Stimulated activated CD4-positive, alpha-beta T cell treated with anti-CD3 and anti-CD28 coated beads, Interleukin-1b, Interleukin-23, amount 100 ng/mL, for 48 hours (primary cell): ENCODE results near the gene GID8.

Experiments used
- DNase-seq: peaks from one replicate; pipeline ENCODE4 v3.0.0-alpha.2; 2020

Gene GID8

GRCh38 chr20:62944746-62945145 is 6.8 kb downstream of the GID8 start:
- no peak for DNase-seq

- DNase-seq = no peak
These were observed 7.9 kb downstream of the GID8 start for GRCh38 chr20:62945771-62946339.

DNA sequence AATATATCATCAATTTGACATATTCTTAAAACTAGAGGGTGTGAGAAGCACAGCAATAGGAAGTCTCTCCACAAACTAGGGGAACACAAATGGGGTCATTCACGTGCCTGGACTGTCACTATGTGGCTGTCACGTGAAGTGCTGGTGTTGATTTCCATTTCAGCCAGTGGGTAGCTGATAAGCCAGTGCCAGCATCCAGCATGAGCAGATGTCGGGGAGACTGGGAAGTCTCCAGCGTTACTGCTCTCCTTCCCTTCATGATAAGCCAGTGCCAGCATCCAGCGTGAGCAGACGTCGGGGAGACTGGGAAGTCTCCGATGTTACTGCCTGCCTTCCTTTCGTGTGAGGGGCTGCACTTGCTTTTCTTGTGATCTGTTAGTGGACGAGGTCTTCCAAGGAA is 9.0 kb downstream of the GID8 start:
- no peak for DNase-seq

GRCh38 chr20:62947532-62948300 is 9.8 kb downstream of the GID8 start:
- no peak for DNase-seq

DNA sequence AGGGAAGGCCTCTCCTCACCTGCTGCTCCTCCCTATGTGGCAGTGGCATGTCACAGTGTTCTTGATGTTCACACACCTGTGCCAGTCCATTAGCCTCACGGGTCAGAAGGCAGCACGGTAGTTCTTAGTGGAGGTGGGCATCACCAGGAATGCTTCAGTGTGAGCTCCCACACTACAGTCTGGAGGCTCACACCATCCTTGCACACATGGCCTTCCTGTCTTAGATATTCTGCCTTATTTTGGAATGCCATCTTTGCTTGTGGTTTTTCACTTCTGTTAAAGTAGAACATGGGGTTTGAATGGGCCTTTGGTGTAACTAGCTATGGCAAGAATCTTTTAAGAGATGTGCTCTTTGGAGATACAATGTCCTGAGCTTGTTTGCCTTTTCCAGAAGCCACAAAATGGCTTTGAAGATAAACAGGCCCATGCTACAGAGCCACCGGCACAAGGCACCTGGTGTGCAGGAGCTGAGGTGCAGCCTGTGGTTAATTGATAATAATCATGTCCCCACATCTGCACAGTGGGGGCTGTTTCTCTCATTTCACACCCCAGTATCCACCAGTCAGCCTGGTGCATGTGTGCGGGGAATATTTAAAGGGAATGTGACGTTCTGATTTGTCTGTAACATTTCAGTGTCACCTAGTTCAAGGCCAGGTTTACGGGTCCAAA is 11.3 kb downstream of the GID8 start:
- DNase-seq = no peak

- DNase-seq = no peak
These were observed 12.0 kb downstream of the GID8 start for GRCh38 chr20:62949962-62950361.

- DNase-seq = no peak
These were observed 12.8 kb downstream of the GID8 start for GRCh38 chr20:62950741-62951140.

DNA sequence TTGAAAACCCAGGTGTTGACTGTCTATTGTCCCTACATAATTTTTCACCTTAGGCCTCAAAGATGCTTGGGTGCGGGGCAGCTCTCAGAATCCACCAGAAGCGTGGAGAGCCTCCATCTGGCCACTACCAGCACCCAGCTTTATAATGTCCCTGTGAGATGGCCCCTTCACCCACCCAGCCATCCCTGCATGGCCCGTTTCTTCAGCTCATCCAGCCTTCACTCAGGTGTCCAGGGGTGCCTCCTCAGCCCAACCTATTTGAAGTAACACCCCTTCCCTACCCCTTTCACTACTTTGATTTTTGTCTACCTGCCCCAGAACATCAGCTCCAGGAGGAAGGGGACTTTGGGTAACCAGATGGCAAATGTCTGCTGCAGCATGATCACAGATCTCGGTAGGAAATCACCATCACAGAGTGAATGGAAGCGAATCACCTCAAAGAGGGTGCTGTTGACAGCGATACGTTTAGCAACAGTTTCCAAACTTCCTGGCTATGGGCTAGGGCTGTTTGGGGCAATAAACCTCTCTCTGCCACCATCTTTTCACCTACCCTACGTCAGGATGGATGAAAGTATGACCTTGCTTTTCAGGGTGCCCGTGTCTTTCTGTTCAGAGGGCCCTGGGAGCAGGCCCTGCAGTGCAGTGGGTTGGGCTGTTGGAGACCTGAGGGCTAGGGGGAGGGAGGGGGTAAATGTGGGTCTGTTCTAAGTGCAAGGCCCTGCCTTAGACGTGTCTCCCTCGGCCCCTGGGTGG is 13.4 kb downstream of the GID8 start:
- DNase-seq = no peak

DNA sequence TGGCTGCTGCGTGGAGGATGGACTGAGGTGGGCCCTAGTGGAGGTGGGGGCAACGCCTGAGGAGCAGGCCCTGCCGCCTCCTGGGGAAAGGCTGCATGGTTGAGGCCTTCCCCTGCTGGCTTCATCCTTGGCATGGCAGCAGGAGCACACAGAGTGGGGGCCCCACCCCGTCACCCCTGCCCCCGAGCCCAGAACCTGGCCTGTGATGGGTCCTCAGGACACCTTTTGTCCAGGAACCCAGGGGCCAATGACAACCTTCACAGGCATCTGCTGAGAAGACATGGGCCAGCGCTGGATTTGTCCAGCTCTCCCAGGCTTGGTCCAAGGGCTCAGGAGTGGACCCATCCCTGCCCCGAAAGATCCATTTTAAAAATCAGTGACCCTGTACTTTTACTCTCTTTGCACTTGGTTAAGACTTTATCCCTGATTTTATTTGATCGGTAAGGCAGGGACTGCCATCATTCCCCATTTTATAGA is 14.0 kb downstream of the GID8 start:
- DNase-seq = no peak

- DNase-seq = peak; percentile 46
These were observed 14.5 kb downstream of the GID8 start, which contains the start of gene SLC17A9 for GRCh38 chr20:62952373-62952967. TSS of gene SLC17A9 (plus strand) at chr20:62952709. CDS start at chr20:62952831, 122 bp downstream.

- DNase-seq = no peak
These were observed 15.3 kb downstream of the GID8 start for GRCh38 chr20:62952968-62953838.

- peak; percentile 52 for DNase-seq
These were observed 16.1 kb downstream of the GID8 start for GRCh38 chr20:62953839-62954703.

GRCh38 chr20:62955519-62956386 is 17.8 kb downstream of the GID8 start:
- DNase-seq = no peak

- no peak for DNase-seq
These were observed 18.6 kb downstream of the GID8 start for GRCh38 chr20:62956387-62957135.

GRCh38 chr20:62957136-62958117 is 19.5 kb downstream of the GID8 start:
- DNase-seq = no peak

- no peak for DNase-seq
These were observed 20.6 kb downstream of the GID8 start for GRCh38 chr20:62958388-62959100.
